Measurements from ENCODE around the gene AKT3.

Gene AKT3

GRCh38 chr1:243462929-243463697 is 386.9 kb downstream of the AKT3 start:
- H3K36me3 ChIP-seq = peaks cover 3 to 10% (median 4%) of the 10 kb centered on the region in 3 donors
- no peak overlapping the region for H3K27ac ChIP-seq
- intact Hi-C loops (cut with DNase I; ENCODE audit: low total_unique reads) = no loop called here
- H3K4me1 ChIP-seq = no peaks in the 10 kb centered on the region
- TF ChIP-seq CTCF (IDR thresholded peaks at IDR 0.05) = no peak
- no peak overlapping the region for H3K4me3 ChIP-seq
- H3K27me3 ChIP-seq = no peaks in the 10 kb centered on the region
- H3K9me3 ChIP-seq = no peaks in the 10 kb centered on the region
- DNase-seq = no peak

GRCh38 chr1:243461700-243462099 is 388.3 kb downstream of the AKT3 start:
- H3K4me1 ChIP-seq = no peaks in the 10 kb centered on the region

DNA sequence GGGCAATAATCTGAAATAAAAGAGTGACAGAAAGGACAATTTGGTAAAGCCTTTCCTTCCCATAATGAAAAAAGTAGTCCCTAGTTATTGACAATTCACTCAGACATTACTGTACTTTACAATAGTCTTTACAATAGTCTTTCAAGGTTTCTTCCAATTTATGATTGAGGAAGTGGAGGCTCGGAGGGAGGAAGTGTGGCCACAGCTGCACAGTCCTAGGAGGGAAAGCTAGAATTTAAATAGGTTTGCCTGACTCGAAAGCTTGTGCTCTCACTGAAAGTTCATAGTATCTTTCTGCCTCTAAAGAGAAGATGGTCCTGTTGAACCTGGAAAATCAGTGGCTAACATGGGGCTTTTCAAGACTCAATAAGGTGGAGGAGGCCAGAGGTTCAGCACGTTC is 391.0 kb downstream of the AKT3 start:
- Histone ChIP-seq H3K27me3 (no peaks in the 10 kb centered on the region), H3K36me3 (peaks cover 4 to 10% (median 4%) of the 10 kb centered on the region in 3 donors), H3K4me3 (no peak overlapping the region), H3K9me3 (no peaks in the 10 kb centered on the region), H3K27ac (no peak overlapping the region), H3K4me1 (no peaks in the 10 kb centered on the region)
- DNase-seq = no peak
- no peak for TF ChIP-seq CTCF (IDR thresholded peaks at IDR 0.05)
- intact Hi-C loops (cut with DNase I; ENCODE audit: low total_unique reads) = no loop called here

More at GRCh38 chr1:243461700-243462099, 388.3 kb downstream of the AKT3 start:
- Histone ChIP-seq H3K9me3 (no peaks in the 10 kb centered on the region), H3K27ac (no peak overlapping the region), H3K36me3 (peaks cover 0 to 10% (median 4%) of the 10 kb centered on the region in 3 donors), H3K27me3 (no peaks in the 10 kb centered on the region), H3K4me3 (no peak overlapping the region)
- no peak for DNase-seq
- intact Hi-C loops (cut with DNase I; ENCODE audit: low total_unique reads) = no loop called here
- no peak for TF ChIP-seq CTCF (IDR thresholded peaks at IDR 0.05)

- no peaks in the 10 kb centered on the region for H3K27me3 ChIP-seq
- TF ChIP-seq CTCF (IDR thresholded peaks at IDR 0.05) = no peak
- H3K36me3 ChIP-seq = peaks cover 4 to 10% (median 7%) of the 10 kb centered on the region in 3 donors
- no peak overlapping the region for H3K27ac ChIP-seq
- intact Hi-C loops (cut with DNase I; ENCODE audit: low total_unique reads) = no loop called here
- no peak overlapping the region for H3K4me3 ChIP-seq
- no peaks in the 10 kb centered on the region for H3K4me1 ChIP-seq
- no peak for DNase-seq
- no peaks in the 10 kb centered on the region for H3K9me3 ChIP-seq
Measured at GRCh38 chr1:243457363-243457982, 392.6 kb downstream of the AKT3 start.

GRCh38 chr1:243455760-243456651 is 394.0 kb downstream of the AKT3 start:
- no peaks in the 10 kb centered on the region for H3K4me1 ChIP-seq
- no peak overlapping the region for H3K4me3 ChIP-seq
- H3K27ac ChIP-seq = no peak overlapping the region
- no peaks in the 10 kb centered on the region for H3K9me3 ChIP-seq
- H3K36me3 ChIP-seq = peaks cover 4 to 10% (median 7%) of the 10 kb centered on the region in 3 donors
- no peak for TF ChIP-seq CTCF (IDR thresholded peaks at IDR 0.05)
- H3K27me3 ChIP-seq = no peaks in the 10 kb centered on the region
- intact Hi-C loops (cut with DNase I; ENCODE audit: low total_unique reads) = no loop called here
- no peak for DNase-seq

Data from tibial artery (tissue), 4 donors.